ENCODE measurements around the gene CCNDBP1. TPM values are rescaled to one million over a fixed set of nuclear protein-coding genes. Genes with fewer than 3 reads are reported as not detected.

The CCNDBP1 gene
- total and polyA plus RNA-seq, 2 experiments from 2014 or later: 23.9 to 33.5 TPM

DNA sequence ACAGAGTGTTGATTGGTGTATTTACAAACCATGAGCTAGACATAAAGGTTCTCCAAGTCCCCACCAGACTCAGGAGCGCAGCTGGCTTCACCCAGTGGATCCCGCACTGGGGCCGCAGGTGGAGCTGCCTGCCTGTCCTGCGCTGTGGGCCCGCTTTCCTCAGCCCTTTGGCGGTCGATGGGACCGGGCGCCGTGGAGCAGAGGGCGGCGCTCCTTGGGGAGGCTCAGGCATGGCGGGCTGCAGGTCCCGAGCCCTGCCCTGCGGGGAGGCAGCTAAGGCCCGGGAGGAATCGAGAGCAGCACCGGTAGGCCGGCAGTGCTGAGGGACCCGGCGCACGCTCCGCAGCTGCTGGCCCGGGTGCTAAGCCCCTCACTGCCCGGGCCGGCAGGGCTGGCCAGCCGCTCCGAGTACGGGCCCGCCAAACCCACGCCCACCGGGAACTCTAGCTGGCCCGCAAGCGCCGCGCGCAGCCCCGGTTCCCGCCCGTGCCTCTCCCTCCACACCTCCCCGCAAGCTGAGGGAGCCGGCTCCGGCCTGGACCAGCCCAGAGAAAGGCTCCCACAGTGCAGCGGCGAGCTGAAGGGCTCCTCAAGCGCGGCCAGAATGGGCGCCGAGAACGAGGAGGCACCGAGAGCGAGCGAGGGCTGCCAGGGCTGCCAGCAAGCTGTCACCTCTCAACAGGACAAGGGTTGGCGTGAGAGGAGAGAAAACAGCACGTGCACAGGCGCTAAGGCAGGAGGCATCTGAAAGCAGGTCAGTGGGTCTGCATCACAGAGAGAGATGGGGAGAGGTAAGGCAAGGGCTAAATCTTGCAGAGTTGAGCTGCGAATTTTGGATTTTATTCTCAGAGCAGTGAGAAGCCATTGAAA, 41.5 kb downstream of the CCNDBP1 start:
- Mint-ChIP-seq H3K27me3 (ENCODE audit: insufficient read depth, low read depth, poor library complexity) (peaks cover 6% of the 10 kb centered on the region), H3K36me3 (ENCODE audit: low read depth) (no peaks in the 10 kb centered on the region), H3K27ac (no peak overlapping the region), H3K4me1 (no peaks in the 10 kb centered on the region), H3K9me3 (no peaks in the 10 kb centered on the region; the same call in 2 of the 3 replicates), H3K4me3 (no peak overlapping the region)
- H3K9me2 ChIP-seq (ENCODE audit: insufficient read depth): no peaks in the 10 kb centered on the region
- H3K36me3 ChIP-seq (ENCODE audit: insufficient read depth): no peaks in the 10 kb centered on the region
- H3K27me3 ChIP-seq (ENCODE audit: insufficient read depth): no peaks in the 10 kb centered on the region
- no peaks in the 10 kb centered on the region for H3K4me1 ChIP-seq (ENCODE audit: insufficient read depth)
- H3K79me2 ChIP-seq (replicated peaks; ENCODE audit: insufficient read depth): no peaks in the 10 kb centered on the region
- no peaks in the 10 kb centered on the region for H4K20me1 ChIP-seq (replicated peaks; ENCODE audit: insufficient read depth)
- peak overlapping the region; percentile 63; the same call in 1 of the 2 replicates for H2AFZ ChIP-seq
- no peak overlapping the region for H3K4me3 ChIP-seq
- TF ChIP-seq EZH2 (IDR thresholded peaks at IDR 0.05; ENCODE audit: low read depth, unreplicated experiment) (no peak), POLR2AphosphoS5 (IDR thresholded peaks at IDR 0.05; ENCODE audit: low read depth) (no peak), ZNF114 (CRISPR knock-in tag; IDR thresholded peaks at IDR 0.05) (no peak), ZNF331 (CRISPR knock-in tag; IDR thresholded peaks at IDR 0.05; ENCODE audit: low read depth) (no peak), CREB1 (CRISPR knock-in tag; IDR thresholded peaks at IDR 0.05; ENCODE audit: low read depth) (no peak), JUNB (IDR thresholded peaks at IDR 0.05; ENCODE audit: unreplicated experiment) (no peak), STAT1 (IDR thresholded peaks at IDR 0.05; ENCODE audit: unreplicated experiment) (no peak), NANOG (IDR thresholded peaks at IDR 0.05; ENCODE audit: borderline replicate concordance) (no peak)
- TF ChIP-seq, protein P1, sequence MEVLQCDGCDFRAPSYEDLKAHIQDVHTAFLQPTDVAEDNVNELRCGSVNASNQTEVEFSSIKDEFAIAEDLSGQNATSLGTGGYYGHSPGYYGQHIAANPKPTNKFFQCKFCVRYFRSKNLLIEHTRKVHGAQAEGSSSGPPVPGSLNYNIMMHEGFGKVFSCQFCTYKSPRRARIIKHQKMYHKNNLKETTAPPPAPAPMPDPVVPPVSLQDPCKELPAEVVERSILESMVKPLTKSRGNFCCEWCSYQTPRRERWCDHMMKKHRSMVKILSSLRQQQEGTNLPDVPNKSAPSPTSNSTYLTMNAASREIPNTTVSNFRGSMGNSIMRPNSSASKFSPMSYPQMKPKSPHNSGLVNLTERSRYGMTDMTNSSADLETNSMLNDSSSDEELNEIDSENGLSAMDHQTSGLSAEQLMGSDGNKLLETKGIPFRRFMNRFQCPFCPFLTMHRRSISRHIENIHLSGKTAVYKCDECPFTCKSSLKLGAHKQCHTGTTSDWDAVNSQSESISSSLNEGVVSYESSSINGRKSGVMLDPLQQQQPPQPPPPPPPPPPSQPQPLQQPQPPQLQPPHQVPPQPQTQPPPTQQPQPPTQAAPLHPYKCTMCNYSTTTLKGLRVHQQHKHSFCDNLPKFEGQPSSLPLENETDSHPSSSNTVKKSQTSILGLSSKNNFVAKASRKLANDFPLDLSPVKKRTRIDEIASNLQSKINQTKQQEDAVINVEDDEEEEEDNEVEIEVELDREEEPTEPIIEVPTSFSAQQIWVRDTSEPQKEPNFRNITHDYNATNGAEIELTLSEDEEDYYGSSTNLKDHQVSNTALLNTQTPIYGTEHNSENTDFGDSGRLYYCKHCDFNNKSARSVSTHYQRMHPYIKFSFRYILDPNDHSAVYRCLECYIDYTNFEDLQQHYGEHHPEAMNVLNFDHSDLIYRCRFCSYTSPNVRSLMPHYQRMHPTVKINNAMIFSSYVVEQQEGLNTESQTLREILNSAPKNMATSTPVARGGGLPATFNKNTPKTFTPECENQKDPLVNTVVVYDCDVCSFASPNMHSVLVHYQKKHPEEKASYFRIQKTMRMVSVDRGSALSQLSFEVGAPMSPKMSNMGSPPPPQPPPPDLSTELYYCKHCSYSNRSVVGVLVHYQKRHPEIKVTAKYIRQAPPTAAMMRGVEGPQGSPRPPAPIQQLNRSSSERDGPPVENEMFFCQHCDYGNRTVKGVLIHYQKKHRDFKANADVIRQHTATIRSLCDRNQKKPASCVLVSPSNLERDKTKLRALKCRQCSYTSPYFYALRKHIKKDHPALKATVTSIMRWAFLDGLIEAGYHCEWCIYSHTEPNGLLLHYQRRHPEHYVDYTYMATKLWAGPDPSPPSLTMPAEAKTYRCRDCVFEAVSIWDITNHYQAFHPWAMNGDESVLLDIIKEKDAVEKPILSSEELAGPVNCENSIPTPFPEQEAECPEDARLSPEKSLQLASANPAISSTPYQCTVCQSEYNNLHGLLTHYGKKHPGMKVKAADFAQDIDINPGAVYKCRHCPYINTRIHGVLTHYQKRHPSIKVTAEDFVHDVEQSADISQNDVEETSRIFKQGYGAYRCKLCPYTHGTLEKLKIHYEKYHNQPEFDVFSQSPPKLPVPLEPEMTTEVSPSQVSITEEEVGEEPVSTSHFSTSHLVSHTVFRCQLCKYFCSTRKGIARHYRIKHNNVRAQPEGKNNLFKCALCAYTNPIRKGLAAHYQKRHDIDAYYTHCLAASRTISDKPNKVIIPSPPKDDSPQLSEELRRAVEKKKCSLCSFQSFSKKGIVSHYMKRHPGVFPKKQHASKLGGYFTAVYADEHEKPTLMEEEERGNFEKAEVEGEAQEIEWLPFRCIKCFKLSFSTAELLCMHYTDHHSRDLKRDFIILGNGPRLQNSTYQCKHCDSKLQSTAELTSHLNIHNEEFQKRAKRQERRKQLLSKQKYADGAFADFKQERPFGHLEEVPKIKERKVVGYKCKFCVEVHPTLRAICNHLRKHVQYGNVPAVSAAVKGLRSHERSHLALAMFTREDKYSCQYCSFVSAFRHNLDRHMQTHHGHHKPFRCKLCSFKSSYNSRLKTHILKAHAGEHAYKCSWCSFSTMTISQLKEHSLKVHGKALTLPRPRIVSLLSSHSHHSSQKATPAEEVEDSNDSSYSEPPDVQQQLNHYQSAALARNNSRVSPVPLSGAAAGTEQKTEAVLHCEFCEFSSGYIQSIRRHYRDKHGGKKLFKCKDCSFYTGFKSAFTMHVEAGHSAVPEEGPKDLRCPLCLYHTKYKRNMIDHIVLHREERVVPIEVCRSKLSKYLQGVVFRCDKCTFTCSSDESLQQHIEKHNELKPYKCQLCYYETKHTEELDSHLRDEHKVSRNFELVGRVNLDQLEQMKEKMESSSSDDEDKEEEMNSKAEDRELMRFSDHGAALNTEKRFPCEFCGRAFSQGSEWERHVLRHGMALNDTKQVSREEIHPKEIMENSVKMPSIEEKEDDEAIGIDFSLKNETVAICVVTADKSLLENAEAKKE (CRISPR knock-in tag; IDR thresholded peaks at IDR 0.05): no peak
- TF ChIP-seq, protein P2, sequence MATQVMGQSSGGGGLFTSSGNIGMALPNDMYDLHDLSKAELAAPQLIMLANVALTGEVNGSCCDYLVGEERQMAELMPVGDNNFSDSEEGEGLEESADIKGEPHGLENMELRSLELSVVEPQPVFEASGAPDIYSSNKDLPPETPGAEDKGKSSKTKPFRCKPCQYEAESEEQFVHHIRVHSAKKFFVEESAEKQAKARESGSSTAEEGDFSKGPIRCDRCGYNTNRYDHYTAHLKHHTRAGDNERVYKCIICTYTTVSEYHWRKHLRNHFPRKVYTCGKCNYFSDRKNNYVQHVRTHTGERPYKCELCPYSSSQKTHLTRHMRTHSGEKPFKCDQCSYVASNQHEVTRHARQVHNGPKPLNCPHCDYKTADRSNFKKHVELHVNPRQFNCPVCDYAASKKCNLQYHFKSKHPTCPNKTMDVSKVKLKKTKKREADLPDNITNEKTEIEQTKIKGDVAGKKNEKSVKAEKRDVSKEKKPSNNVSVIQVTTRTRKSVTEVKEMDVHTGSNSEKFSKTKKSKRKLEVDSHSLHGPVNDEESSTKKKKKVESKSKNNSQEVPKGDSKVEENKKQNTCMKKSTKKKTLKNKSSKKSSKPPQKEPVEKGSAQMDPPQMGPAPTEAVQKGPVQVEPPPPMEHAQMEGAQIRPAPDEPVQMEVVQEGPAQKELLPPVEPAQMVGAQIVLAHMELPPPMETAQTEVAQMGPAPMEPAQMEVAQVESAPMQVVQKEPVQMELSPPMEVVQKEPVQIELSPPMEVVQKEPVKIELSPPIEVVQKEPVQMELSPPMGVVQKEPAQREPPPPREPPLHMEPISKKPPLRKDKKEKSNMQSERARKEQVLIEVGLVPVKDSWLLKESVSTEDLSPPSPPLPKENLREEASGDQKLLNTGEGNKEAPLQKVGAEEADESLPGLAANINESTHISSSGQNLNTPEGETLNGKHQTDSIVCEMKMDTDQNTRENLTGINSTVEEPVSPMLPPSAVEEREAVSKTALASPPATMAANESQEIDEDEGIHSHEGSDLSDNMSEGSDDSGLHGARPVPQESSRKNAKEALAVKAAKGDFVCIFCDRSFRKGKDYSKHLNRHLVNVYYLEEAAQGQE (IDR thresholded peaks at IDR 0.05; ENCODE audit: unreplicated experiment): no peak
- H3F3A ChIP-seq (replicated peaks; ENCODE audit: low read depth): no peaks in the 10 kb centered on the region
- no peak overlapping the region for H3K4me2 ChIP-seq
- ATAC-seq (peak; percentile 51), DNase-seq (ENCODE audit: low spot score) (no peak)
- no peak overlapping the region for H3K27ac ChIP-seq (ENCODE audit: low read depth)
